A673 (cell line): ENCODE results near the gene LKAAEAR1.

Experiments
- EZH2 ChIP-seq: fragments of 200-600 bp; sonication (generic); IDR thresholded peaks from 2 replicates; pipeline ENCODE4 v1.6.1; 2017; ENCODE audit warnings: borderline replicate concordance, low read depth, mild to moderate bottlenecking, mixed read lengths, antibody characterized with exemption, low read length; ENCODE audit not compliant: poor library complexity, severe bottlenecking
- TF ChIP-seq, protein P1 (sequence below): fragments of 300-800, 200-600 bp; sonication (generic); conservative IDR thresholded peaks from 2 replicates; pipeline ENCODE4 v1.5.1; 2017; ENCODE audit warnings: low read depth, mild to moderate bottlenecking, antibody characterized with exemption, low read length, moderate library complexity, mixed read lengths

DNA sequence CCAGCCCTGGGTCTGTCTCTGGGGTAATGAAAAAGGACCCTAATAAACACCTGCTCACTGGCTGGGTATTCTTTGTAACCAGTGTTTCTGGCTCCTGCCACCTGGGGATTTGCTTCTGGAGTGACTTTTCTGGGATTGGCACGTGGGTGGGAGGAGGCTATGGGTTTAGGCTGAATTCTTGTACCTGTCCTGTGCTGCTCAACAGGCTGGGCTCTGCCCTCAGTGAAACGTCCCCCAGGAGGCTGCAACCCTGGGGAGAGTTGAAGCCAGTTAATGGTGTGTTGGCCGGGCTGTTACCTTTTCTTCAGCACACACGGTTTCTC lies 16.3 kb upstream of the LKAAEAR1 start:
- TF ChIP-seq, protein P1, sequence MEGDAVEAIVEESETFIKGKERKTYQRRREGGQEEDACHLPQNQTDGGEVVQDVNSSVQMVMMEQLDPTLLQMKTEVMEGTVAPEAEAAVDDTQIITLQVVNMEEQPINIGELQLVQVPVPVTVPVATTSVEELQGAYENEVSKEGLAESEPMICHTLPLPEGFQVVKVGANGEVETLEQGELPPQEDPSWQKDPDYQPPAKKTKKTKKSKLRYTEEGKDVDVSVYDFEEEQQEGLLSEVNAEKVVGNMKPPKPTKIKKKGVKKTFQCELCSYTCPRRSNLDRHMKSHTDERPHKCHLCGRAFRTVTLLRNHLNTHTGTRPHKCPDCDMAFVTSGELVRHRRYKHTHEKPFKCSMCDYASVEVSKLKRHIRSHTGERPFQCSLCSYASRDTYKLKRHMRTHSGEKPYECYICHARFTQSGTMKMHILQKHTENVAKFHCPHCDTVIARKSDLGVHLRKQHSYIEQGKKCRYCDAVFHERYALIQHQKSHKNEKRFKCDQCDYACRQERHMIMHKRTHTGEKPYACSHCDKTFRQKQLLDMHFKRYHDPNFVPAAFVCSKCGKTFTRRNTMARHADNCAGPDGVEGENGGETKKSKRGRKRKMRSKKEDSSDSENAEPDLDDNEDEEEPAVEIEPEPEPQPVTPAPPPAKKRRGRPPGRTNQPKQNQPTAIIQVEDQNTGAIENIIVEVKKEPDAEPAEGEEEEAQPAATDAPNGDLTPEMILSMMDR = no peak
- no peak for TF ChIP-seq EZH2
